Calu3 (cell line): ENCODE data around the gene SLC1A2. TPM values are rescaled to one million over a fixed set of nuclear protein-coding genes. Genes with fewer than 3 reads are reported as not detected.
A peak's percentile ranks its signal among the peaks of the same experiment; 100 is the strongest.

Source experiments
- BruUV-seq: library from RNA; stranded (reverse); fragments of 400-500 nt; replicated peaks from 2 replicates; lab custom pipeline; 2021; lab: Mats Ljungman, UMichigan
- CTCF ChIA-PET: fragments of 300-600 bp; sonication (Branson Sonifier 250); formaldehyde crosslinking; loops from one replicate; lab custom pipeline; 2022; ENCODE audit warnings: antibody characterized with exemption; lab: Charles Lee
- DNase-seq: peaks from one replicate; pipeline ENCODE4 v3.0.0; 2022
- H3K27ac Mint-ChIP-seq: one replicate; pipeline ENCODE4 v1.8.0; 2022; ENCODE audit warnings: mixed read lengths; ENCODE audit not compliant: unreplicated experiment
- H3K27me3 Mint-ChIP-seq: one replicate; pipeline ENCODE4 v1.8.0; 2022; ENCODE audit warnings: mixed read lengths; ENCODE audit not compliant: unreplicated experiment
- H3K36me3 Mint-ChIP-seq: one replicate; pipeline ENCODE4 v1.8.0; 2022; ENCODE audit warnings: mild to moderate bottlenecking, moderate library complexity, mixed read lengths; ENCODE audit not compliant: insufficient read depth, unreplicated experiment
- H3K4me1 Mint-ChIP-seq: one replicate; pipeline ENCODE4 v1.8.0; 2022; ENCODE audit warnings: mild to moderate bottlenecking, low read depth, mixed read lengths; ENCODE audit not compliant: unreplicated experiment
- H3K4me3 Mint-ChIP-seq: one replicate; pipeline ENCODE4 v1.8.0; 2022; ENCODE audit warnings: mild to moderate bottlenecking, low read depth, moderate library complexity, mixed read lengths; ENCODE audit not compliant: unreplicated experiment
- H3K9me3 Mint-ChIP-seq: one replicate; pipeline ENCODE4 v1.8.0; 2022; ENCODE audit warnings: low read depth, mixed read lengths; ENCODE audit not compliant: unreplicated experiment
- intact Hi-C: fragments of 100-400 bp; cut with micrococcal nuclease; formaldehyde crosslinking; loops from one replicate; pipeline ENCODE4 v1.10.0; 2022; ENCODE audit not compliant: unreplicated experiment
- total RNA-seq: library from RNA; stranded (reverse); gene quantifications from 2 replicates; pipeline ENCODE4 v1.2.3, GENCODE V29; 2022
- TF ChIP-seq, protein P1 (sequence below): fragments of 200-600 bp; IDR thresholded peaks from one replicate; pipeline ENCODE4 v1.8.0; 2022; ENCODE audit warnings: antibody characterized with exemption; ENCODE audit not compliant: unreplicated experiment

The SLC1A2 gene
- total RNA-seq, 1 experiment from 2014 or later: 0.40 TPM

DNA sequence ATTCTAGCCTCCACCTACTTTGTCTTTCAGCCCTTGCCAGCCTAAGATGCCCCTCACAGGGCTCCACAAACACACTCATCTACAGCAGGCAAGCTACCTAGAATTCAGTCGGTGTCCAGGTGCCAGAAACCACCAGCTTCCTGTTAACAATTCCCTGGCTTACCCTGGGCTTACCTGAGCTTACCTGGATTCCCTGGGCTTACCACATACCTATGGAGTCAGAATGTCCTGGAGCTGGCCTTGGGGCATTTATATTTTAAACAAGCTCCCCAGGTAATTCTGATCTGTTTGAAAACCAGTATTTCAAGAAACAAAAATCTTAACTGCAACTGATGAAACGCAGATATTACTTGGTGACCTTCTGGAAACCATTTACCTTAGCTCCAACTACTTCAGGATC is 123.6 kb downstream of the SLC1A2 start:
- no peaks in the 10 kb centered on the region for H3K36me3 Mint-ChIP-seq
- peaks cover 21% of the 10 kb centered on the region for H3K4me1 Mint-ChIP-seq
- CTCF ChIA-PET: interaction anchor here (0.8 to 1.2 kb wide), 4 partner anchors 10 to 57 kb away, joined by 3 to 4 read pairs (median 3); no protein-coding TSS in a partner anchor
- no peaks in the 10 kb centered on the region for H3K9me3 Mint-ChIP-seq
- no peak overlapping the region for H3K27ac Mint-ChIP-seq
- intact Hi-C loops: no loop called here
- no peaks in the 10 kb centered on the region for H3K27me3 Mint-ChIP-seq
- DNase-seq: no peak
- TF ChIP-seq, protein P1, sequence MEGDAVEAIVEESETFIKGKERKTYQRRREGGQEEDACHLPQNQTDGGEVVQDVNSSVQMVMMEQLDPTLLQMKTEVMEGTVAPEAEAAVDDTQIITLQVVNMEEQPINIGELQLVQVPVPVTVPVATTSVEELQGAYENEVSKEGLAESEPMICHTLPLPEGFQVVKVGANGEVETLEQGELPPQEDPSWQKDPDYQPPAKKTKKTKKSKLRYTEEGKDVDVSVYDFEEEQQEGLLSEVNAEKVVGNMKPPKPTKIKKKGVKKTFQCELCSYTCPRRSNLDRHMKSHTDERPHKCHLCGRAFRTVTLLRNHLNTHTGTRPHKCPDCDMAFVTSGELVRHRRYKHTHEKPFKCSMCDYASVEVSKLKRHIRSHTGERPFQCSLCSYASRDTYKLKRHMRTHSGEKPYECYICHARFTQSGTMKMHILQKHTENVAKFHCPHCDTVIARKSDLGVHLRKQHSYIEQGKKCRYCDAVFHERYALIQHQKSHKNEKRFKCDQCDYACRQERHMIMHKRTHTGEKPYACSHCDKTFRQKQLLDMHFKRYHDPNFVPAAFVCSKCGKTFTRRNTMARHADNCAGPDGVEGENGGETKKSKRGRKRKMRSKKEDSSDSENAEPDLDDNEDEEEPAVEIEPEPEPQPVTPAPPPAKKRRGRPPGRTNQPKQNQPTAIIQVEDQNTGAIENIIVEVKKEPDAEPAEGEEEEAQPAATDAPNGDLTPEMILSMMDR: no peak
- H3K4me3 Mint-ChIP-seq: no peak overlapping the region
- no TSS peak for BruUV-seq

DNA sequence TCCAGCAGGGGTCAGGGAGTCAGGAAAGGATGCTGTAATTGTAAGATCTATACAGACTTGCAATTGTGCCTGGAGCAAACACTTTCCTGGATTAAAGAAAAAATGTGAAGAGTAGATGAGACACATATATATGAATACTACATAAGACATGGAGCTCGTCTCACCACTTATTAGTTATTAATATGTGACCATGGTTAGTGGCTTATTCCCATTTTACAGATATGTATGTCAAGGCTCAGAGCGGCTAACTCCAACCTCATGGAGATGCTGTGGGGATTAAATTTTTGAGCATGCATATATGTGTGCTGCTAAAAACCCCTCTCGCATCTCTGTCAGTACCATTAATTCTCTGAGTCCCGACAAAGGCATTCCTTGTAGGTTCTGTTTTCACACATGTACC is 125.7 kb downstream of the SLC1A2 start:
- TF ChIP-seq, protein P1: no peak
- intact Hi-C loops: no loop called here
- Mint-ChIP-seq H3K27me3 (no peaks in the 10 kb centered on the region), H3K4me3 (no peak overlapping the region), H3K36me3 (no peaks in the 10 kb centered on the region), H3K4me1 (peaks cover 21% of the 10 kb centered on the region), H3K9me3 (no peaks in the 10 kb centered on the region), H3K27ac (peak overlapping the region; percentile 78)
- no TSS peak for BruUV-seq
- DNase-seq: no peak
- CTCF ChIA-PET: interaction anchor here (1.4 kb wide), 1 partner anchor 70 kb away, joined by 4 read pairs; no protein-coding TSS in a partner anchor

DNA sequence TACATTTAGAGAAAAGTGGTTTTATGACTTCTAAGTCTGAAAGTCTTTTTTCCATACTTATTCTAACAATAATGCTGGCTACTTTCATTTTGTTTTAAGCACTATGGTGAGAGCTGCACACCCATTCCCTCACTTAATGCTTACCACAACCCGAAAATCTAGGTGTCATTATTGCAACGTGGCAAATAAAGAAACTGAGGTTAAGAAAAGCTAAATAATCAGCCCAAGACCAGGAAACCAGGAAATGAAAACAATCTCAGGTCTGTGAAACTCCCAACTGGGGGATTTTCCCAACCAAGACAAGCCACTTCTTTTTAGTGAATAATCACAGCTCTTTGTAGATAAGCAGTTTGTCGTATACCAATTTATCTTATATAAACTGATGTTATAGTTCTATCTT is 126.3 kb downstream of the SLC1A2 start:
- Mint-ChIP-seq H3K4me1 (peaks cover 21% of the 10 kb centered on the region), H3K36me3 (no peaks in the 10 kb centered on the region), H3K9me3 (no peaks in the 10 kb centered on the region), H3K27ac (peak overlapping the region; percentile 78), H3K27me3 (no peaks in the 10 kb centered on the region), H3K4me3 (no peak overlapping the region)
- intact Hi-C loops: no loop called here
- TF ChIP-seq, protein P1: no peak
- CTCF ChIA-PET: interaction anchor here (1.4 kb wide), 1 partner anchor 71 kb away, joined by 4 read pairs; no protein-coding TSS in a partner anchor
- DNase-seq: peak; percentile 4
- BruUV-seq: no TSS peak

DNA sequence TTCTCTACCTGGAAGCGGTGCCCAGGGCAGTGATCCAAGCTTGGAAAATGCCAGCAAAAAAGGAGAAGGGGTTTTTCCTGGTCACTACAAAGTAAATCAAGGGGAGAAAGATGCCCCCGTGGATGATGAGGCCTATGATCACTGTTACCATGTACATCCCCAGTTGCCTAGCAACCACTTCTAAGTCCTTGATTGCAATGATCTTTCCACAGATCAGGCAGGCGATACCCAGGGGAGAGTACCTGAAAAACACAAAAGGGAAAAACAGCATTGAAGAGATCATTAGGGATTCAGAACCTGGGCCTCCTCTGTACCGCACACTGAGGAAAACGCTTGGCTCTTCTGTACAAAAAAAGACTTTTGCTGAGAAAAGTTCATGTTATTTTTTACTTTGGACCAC is 127.1 kb downstream of the SLC1A2 start:
- Mint-ChIP-seq H3K4me3 (no peak overlapping the region), H3K36me3 (no peaks in the 10 kb centered on the region), H3K27me3 (no peaks in the 10 kb centered on the region), H3K9me3 (no peaks in the 10 kb centered on the region), H3K27ac (peak overlapping the region; percentile 78), H3K4me1 (peaks cover 21% of the 10 kb centered on the region)
- TF ChIP-seq, protein P1: no peak
- no TSS peak for BruUV-seq
- CTCF ChIA-PET: no interaction called here
- no peak for DNase-seq
- intact Hi-C loops: no loop called here
